GM12875 (cell line): ENCODE data around the gene EXOC2.
A peak's percentile ranks its signal among the peaks of the same experiment; 100 is the strongest.
"Not testable (repeated sequence)": the region's sequence is repeated elsewhere in the genome, so short reads cannot be mapped to it uniquely, and the experiment has no call there.

Experiments
- H3K4me3 ChIP-seq: one replicate; pipeline ENCODE4 v1.5.1; 2011; ENCODE audit warnings: low read depth, low read length, control low read depth
- TF ChIP-seq, protein P1 (sequence below): IDR thresholded peaks from 2 replicates; pipeline ENCODE4 v1.5.1; 2011; ENCODE audit warnings: low read depth, mild to moderate bottlenecking, control low read depth, inconsistent platforms, low read length, moderate library complexity, borderline replicate concordance; ENCODE audit not compliant: insufficient read depth

Gene EXOC2

DNA sequence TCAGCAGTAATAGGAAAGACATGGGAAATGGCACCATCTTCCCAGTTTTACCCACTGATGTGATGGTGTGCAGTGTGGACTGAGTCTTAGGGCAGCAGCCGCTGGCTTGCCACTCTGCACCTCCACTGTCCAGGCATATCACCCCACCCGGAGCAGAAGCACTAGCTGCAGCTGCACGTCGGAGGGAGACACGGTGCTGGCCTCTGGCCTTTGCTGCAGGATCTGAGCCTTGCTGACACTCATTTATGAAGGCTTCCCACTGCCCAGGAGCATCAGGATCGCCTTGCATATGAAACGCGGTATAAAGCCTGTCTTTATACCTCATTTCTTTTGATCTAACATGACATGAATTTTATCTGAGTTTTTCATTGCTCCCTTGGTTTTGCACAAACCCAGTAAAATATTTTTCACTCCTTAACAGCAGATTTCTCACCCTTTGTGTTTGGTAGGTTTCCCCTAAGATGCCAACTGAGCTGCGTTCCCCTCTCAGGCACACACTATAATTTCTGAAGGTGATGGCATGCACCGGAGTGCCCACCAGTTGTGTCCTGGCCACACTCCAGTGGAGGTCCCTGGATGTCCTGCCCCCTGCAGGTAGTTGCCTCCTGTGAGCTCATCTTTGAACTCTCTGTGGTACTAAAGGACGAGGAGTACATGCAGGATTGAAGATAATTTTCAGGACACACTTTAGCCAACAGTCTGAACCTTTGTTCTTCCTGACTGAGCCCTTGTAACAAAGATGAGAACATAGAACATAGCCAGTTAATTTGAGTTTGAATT lies 9.0 kb upstream of the EXOC2 start:
- H3K4me3 ChIP-seq: no peak overlapping the region
- TF ChIP-seq, protein P1, sequence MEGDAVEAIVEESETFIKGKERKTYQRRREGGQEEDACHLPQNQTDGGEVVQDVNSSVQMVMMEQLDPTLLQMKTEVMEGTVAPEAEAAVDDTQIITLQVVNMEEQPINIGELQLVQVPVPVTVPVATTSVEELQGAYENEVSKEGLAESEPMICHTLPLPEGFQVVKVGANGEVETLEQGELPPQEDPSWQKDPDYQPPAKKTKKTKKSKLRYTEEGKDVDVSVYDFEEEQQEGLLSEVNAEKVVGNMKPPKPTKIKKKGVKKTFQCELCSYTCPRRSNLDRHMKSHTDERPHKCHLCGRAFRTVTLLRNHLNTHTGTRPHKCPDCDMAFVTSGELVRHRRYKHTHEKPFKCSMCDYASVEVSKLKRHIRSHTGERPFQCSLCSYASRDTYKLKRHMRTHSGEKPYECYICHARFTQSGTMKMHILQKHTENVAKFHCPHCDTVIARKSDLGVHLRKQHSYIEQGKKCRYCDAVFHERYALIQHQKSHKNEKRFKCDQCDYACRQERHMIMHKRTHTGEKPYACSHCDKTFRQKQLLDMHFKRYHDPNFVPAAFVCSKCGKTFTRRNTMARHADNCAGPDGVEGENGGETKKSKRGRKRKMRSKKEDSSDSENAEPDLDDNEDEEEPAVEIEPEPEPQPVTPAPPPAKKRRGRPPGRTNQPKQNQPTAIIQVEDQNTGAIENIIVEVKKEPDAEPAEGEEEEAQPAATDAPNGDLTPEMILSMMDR: peak; percentile 23; the same call in 1 of the 2 replicates

DNA sequence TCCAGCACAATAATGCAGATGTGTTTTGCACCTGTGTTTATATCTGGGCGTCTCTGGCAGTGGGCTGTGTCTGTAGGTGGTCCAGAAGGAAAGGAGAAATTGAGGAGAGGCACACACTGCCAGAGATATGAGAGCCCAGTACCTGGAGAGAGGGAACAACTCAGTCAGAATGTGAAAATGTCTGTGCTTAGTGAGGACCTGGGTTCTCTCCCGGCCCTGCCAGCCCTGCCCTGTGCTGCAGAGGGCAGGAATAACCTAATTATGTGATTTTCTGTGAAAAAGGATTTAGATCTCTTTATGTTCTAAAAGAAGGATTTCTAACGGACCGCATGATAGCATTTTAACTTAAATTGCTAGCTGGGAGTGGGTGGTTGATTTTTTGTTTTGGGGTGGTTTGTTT lies 8.3 kb upstream of the EXOC2 start:
- TF ChIP-seq, protein P1: no peak
- no peak overlapping the region for H3K4me3 ChIP-seq

DNA sequence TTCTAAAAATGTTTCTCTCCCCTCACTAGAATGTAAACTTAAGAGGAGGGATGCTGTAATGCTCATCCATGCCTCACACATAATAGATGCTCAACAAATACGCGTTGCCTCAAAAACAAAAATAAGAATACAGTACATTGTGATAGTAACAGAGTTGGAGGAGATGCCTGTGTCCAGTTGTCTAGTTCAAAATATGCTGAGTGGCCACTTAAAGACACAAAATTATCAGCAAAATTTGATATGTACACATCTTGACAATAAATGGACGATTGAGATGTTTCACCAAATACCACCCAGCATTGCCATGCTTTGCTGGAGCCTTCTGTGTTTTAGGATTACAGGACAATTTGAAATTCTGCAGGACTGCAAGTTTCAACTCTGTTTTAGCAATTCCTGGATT lies 7.6 kb upstream of the EXOC2 start:
- TF ChIP-seq, protein P1: no peak
- H3K4me3 ChIP-seq: no peak overlapping the region

DNA sequence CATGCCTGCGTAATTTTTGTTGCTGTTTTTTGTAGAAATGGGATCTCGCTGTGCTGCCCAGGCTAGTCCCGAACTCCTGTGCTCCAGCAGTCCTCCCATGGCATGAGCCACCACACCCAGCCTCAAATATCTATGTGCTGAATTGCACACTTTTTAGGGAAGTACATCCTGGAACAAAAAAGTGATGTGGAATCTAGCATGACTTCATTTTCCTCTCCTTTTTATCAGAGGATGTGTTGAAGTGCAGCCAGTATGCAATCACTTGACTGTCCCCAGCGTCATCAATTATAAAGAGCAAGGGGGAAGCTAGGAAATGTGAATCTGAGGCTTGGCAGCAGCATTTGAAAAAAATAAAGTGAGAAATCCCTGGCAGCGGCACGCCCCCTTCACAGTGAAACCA lies 6.4 kb upstream of the EXOC2 start:
- TF ChIP-seq, protein P1: no peak

DNA sequence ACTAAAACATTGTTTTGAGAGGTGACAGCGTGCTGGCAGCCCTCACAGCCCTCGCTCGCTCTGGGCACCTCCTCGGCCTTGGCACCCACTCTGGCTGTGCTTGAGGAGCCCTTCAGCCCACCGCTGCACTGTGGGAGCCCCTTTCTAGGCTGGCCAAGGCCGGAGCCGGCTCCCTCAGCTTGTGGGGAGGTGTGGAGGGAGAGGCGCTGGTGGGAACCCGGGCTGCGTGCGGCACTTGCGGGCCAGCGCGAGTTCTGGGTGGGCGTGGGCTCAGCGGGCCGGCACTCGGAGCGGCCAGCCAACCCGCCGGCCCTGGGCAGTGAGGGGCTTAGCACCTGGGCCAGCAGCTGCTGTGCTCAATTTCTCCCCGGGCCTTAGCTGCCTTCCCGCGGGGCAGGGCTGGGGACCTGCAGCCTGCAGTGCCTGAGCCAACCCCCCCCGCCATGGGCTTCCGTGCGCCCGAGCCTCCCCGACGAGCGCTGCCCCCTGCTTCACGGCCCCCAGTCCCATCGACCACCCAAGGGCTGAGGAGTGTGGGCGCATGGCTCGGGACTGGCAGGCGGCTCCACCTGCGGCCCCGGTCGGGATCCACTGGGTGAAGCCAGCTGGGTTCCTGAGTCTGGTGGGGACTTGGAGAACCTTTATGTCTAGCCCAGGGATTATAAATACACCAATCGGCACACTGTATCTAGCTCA lies 1.6 kb upstream of the EXOC2 start:
- not testable (repeated sequence) for H3K4me3 ChIP-seq

More for the DNA sequence above, 6.4 kb upstream of the EXOC2 start:
- no peak overlapping the region for H3K4me3 ChIP-seq

DNA sequence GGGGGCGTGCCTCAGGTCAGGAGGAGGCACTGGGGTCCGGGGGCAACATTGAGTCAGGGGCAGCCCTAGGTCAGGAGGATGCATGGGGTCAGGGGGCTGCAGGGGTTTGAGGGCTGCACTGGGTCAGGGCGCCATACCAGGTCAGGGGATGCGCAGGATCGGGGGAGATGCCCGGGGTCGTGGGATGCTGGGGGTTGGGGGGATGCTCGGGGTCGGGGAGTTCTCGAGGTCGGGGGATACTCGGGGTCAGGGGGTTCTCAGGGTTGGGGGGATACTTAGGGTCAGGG lies 727 bp upstream of the EXOC2 start:
- peak overlapping the region; percentile 64 for H3K4me3 ChIP-seq
- TF ChIP-seq, protein P1: no peak

DNA sequence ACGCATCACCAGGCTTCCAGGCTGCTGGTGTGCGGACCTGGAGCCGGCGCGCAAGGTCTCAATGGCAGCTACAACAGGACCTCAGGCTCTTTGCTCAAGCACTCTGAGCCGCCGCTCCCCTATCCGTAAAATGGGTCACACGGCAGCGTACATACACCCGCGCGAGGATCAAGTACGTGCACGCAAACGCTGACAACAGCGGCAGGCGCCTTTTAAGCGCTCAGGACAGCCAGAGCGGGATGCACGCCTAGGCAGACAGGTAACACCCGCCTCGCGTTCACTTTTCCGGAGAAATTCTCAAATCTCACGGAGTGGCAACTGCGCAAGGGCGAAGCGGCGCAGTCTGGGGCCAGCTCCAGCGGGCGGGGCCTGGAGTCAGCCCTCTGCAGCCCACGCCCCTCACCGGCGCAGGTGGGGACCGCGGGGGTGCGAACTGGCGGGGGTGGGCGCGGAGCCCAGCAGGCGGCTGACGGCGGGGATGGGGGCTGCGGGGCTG lies 535 bp downstream of the EXOC2 start:
- peak overlapping the region; percentile 64 for H3K4me3 ChIP-seq
- TF ChIP-seq, protein P1: no peak
